ENCODE measurements around the gene C5orf24.

- TF ChIP-seq CTCF (IDR thresholded peaks at IDR 0.05; ENCODE audit: low read depth, low read length, missing input control) (peak; percentile 93), MAX (IDR thresholded peaks at IDR 0.05) (no peak), EGR1 (IDR thresholded peaks at IDR 0.05; ENCODE audit: low read depth in 2 of 2) (no peak), GABPA (IDR thresholded peaks at IDR 0.05 in 1 of 2, conservative IDR thresholded peaks at IDR 0.05 in 1 of 2) (peak in 1 of 2 donors; percentile 32), RAD21 (IDR thresholded peaks at IDR 0.05) (peak; percentile 77 to 84), NR2F2 (IDR thresholded peaks at IDR 0.05) (no peak), ATF3 (IDR thresholded peaks at IDR 0.05) (no peak), RXRA (IDR thresholded peaks at IDR 0.05) (no peak), YY1 (IDR thresholded peaks at IDR 0.05) (peak; percentile 36), TAF1 (conservative IDR thresholded peaks at IDR 0.05) (no peak), REST (IDR thresholded peaks at IDR 0.05) (peak; percentile 32), ZBTB33 (IDR thresholded peaks at IDR 0.05) (no peak), JUND (IDR thresholded peaks at IDR 0.05) (no peak)
Measured at GRCh38 chr5:134904610-134905245, 59.0 kb downstream of the C5orf24 start, which contains the start of gene PCBD2.

Data from liver (tissue), 3 donors.